Stimulated activated CD4-positive, alpha-beta T cell treated with anti-CD3 and anti-CD28 coated beads, Interleukin-1b, Interleukin-23, amount 100 ng/mL, for 48 hours (primary cell): ENCODE results near the gene ASTN2.

Source experiments
- DNase-seq: peaks from one replicate; pipeline ENCODE4 v3.0.0-alpha.2; 2020

ASTN2 gene

DNA sequence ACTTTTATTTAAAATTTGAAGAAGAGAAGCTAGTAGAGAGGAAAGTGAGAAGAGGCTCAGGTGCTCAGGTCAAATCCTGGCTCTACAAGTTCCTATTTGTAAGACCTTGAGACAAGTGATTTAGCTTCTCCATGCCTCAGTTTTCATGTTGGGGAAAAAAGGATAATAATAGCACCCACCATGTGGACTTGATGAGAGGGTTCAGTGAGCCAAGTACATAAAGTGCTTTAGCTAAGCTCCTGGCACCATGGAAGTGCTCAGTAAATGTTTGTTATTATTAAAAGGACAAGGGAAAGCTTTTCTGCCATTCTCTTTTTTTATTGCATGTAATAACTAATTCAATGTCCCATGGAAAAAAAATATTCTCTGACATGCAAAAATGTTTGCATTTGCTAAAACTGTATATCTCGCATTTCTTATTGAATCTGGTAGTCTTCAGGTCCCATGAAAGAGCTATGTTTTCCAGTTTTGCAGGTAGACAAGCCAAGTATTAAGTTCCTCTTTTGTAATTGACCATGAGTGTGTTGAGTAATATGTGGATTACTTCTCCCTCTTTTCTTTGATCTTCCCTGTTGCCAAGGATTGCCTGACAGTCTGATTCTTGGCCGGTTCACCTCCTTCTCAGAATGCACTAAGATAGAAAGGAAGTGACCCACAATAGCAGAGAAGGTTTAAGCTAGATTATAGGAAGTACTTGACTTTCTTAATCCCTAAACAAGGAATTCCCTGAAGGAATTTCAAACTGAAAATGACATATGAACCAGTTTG lies 773.4 kb downstream of the ASTN2 start:
- no peak for DNase-seq

DNA sequence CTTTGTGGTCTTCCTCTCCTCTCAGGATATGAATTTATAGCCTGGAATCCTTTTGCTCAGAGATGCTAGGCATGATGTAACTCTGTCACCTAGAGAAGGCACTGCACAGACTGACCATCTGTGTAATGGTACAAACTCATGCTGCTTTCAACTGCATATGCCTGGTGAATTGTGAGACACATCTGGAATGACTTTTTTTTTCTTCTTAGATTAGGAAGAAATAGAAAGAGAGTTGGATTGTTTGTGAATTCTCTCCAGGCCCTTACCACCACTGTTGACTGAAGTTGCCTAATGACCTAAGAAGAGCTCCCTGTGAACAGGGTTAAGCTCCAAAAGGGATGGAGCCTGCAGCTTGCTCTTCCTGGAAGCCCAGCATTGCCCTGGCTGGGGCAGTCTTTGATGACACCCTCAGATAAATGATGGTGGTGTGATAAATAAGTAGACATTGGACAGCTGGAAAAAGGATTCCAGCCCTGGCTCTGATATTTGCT lies 775.6 kb downstream of the ASTN2 start:
- DNase-seq, result no peak

DNA sequence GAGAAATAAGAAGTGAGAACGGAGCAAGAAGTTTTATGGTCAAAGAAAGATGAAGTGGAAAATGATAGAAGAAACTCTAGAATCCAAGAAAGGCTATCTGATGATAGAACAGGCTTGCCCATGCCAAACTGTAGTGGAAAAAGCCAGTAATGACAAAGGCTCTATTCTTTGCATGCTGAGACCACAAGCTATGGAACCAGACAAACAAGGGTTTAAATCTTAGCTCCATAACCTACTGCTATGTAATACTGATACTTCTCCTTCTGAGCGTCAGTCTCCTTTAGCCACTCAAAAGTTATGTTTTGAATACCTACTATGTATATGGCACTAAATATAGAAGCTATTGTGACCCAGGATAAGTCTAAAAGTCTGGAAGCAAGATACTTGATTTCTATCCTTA lies 778.9 kb downstream of the ASTN2 start:
- no peak for DNase-seq

DNA sequence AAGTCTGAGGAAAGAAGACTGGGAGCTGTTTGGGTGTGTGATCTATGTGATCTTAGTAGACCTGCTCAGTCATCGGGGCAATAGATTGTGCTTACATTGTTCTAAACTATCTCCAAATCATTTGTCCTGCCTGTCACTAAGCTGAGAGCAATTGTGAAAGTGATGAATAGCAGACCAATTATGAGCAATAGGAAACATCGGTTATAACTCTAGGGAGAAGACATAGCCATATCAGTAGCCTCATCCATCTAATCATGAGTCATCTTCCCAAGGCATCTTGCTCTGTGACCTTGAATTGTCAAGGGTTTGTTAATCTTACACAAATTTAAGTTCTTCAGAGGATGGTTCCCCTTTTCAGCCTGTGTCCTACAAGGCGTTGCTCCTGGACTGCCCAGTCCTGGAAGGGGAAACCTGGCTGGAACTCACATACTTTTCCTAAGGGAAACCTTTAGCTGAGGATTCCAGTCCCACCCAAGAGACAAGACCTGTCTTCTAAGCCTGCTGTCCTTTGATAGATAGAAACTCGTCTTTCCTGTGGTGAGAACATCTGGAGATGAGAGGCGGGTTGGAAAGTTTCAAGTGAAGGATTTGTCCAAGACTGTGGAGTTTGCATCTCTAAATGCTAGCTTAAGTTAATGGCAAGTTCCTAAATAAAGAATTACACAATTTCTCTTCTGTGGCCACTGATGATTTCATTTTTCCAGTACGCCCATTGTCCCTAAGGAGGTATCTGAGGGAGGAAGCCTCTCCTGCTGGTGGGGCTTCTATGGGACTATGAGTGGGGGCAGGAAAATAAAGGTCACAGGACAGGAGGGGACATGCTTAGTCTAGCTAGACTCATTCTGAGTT lies 781.6 kb downstream of the ASTN2 start:
- DNase-seq, result no peak

DNA sequence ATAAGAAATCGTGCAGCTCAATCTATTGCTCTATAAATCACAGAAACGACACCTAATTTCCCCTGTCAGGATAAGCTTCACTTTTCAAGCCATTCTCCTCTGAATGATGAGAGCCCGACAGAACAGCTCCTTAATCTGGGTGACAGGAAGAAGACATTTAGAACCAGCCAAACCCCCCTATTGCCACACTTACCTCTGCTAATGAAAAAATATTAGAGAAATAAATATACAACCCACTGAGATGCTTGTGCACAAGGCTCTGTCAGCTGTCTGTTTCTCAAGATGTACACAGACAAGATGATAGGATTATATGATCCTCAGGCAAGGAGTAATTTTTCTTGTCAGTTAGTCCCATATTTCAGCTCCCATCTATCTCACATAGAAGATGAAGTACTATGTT lies 785.2 kb downstream of the ASTN2 start:
- no peak for DNase-seq

DNA sequence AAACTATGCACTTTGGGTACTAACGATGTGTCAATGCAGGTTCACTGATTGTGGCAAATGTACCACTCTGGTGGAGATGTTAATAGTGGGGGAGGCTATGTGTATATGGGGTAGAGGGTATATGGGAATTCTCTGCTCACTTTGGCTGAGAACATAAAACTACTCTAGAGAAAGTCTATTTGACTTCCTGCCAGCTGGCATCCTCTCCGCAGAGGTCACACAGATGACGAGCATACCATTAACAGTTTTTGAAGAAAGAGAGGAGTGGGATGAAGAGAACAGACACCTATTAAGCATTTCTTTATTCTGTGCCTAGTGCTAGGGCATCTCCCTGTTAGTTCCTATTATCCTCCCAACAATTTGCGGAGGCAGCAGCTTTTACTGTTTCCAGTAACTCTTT lies 786.1 kb downstream of the ASTN2 start:
- DNase-seq, result no peak

DNA sequence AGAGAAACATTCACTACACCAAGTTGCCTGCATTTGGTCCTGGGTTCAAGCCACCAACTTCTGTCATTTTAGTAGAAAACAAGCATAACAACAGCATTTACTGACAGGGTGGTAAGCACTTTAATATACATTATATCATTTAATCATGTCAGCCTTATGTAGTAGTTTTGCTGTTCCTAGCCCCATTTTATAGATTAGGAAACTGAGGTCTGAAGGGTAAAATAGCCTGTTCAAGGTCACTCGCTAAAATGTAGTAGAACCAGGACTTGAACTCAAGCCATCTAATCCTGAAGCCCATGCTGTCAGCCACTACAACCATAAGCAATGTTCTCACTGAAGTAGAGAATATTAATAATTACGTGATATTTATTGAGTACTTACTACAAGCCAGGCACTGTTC lies 787.4 kb downstream of the ASTN2 start:
- DNase-seq, result no peak

DNA sequence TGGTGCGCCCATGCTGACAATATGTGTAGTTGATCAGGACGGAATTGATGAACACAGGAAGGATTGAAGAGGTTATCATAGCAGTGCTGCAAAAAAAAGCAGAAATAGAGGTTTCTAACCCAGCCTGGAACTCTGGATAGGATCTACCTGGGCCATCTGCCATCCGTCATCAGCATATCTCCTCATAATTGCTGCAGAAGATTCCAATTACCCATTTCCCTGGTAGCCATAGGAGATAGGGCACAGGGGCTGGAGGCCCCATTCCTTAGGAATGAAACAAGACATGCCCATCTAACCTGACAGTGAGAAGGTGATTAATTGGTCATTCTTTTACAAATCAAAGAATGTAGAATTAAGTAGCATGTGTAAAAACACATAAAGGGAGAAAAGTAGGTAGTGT lies 788.1 kb downstream of the ASTN2 start:
- DNase-seq, result no peak

DNA sequence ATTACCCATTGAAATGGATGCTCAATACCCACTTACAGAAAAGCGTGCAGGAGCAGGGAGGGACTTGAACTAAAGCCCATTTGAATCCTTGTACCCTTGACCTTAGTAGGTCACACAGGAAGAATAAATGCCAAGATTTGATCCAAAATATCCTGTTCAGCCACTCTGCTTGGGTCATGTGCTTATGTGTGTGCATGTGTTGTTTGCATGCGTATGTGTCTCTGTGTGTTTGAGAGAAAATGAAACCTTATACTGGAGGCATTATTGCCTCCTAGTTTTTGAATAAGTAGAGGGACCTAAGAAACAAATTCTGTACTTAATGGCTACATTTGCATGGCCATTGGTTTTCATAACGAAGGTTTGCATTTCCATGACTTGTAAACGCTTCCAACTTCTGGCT lies 791.1 kb downstream of the ASTN2 start:
- DNase-seq, result no peak

DNA sequence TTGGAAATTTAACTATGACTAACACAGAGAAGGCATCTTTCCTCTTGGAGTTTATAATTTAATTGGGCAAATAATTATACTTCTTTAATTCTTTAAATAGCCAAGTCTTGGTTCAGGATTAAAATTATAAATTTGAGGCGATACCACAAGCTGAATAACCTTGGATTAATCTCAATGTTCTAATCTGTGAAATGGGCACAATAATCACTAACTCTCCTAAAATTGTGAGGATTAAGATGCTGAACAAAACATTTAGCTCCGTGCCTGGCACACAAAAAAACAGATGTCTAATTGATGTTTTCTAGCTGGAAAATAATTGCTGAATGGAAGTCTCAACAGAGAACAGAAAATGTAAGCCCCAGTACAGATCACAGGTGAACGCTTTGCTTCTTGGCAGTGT lies 797.5 kb downstream of the ASTN2 start:
- DNase-seq, result no peak

DNA sequence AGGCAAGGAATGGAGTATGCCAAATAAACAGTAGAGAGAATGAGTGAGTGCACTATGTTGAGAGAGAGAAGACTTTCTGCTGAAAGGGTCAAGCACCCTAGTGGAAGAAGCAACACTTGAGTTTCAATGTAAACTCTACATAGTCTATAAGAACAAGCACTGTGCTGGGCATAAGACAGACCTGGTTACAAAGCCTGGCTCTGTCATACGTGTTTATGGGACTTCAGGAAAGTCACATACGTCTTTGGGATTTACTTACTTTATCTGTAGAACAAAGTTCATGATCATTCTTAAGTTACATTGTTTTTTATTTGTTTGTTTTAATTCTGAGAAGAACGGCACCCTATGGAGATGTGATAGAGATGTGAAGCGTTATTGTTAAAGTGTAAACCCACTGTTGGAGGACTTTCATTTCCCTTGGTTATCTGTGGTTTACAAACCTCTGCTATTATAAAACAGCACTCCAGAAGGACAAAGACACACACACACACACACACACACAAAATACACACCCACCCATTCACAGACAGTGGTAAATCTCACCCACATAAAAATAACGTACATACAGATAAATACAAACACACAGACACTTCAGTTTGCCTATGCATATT lies 798.4 kb downstream of the ASTN2 start:
- DNase-seq, result no peak

DNA sequence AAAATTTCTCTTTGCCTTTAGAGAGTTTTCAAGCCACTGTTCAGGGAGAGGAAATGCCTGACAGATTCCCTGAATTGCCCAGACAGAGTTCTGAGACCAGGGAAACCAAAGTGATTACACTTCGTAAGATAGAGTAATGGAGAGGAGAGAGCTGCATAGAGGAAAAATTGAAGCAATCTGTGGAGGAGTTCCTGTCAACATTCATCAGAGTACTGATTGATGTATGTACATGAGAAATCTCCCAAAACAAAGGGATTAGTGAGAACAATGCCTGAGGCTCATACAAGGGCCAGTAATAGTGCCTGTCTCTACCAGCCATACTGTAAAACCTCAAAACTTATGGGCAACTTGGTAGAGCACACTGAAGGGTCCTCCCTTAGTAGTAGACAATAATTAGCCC lies 806.8 kb downstream of the ASTN2 start:
- no peak for DNase-seq

DNA sequence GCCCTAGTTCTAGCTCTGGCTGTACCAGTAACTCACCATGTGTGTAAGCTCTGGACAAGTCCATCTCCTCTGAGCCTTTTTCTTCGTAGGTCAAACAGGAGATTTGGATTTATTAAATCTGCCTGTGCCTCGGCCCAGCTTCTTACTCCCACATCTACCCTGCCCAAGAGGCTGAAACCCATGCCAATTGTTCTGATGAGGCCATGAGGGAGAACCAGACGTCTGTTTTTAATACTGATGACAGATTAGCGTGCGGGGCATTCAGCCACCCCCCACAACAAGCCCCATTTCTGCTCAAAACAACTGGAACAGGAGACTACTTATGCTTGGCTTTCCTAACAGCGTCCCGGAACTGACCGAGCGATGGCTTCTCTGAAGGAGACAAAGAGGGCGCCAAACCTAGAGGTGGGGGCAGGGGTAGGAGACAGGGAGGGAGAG lies 808.9 kb downstream of the ASTN2 start:
- DNase-seq, result no peak

DNA sequence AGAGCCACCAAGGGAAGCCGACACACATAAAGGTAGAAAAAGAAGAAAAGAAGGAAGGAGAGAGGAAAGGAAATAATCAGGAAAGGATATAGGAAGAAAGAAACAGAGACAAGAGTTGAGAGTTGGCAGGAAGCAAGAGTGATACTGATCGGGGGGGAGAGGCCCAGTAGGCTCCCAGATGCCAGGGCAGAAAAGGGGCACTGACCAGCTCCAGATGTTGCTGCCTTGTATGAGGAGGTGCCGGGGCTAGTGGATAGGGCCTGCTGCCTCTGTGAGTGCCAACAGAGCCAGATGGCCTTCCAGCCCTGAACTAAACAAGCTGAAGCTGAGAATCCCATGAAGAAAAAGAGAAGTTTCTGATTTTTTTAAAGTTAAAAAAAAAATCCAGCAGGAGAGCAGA lies 809.8 kb downstream of the ASTN2 start:
- no peak for DNase-seq

DNA sequence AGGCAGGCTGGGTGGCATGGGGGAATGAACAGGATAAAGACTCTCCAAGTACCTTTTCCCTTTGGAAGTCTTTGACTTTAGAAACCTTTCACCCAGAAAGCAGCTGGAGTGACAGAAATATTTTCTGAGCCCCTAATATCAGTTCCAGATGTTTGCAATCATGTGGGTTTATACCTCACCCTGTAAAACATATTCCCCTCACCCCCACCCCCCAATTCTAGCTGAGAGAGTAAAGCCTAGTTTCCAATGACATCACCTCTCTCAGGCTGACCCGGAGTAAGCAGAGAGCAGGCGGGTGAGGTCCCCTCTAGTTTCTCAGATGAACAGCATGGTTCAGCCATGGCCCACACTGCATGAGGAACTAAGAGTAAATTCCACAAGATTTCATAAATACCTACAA lies 810.6 kb downstream of the ASTN2 start:
- no peak for DNase-seq

DNA sequence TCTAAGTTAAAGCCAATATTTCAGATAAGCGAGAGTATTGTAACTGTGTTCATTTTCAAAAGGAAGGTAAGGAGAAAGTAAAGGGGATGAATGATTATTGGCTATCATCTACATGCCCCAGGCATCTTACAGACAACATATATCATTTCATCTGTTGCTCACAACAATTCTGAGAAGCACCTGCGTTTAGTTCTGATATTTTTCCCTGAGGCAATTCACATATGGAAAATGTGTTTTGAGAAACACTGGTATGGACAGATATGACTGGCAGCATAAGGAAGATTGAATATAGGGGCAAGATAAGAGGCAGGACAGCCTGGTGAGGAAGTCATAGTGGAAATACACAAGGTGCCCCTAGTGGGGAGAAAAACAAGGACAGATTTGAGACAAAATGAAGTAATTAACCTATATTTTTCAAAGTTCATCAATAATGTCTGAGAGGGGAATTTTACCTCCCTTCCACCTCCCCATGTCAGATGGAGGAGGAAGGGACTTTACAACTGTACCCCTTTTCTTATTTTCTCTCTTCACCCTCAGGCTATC lies 815.4 kb downstream of the ASTN2 start:
- DNase-seq, result no peak

DNA sequence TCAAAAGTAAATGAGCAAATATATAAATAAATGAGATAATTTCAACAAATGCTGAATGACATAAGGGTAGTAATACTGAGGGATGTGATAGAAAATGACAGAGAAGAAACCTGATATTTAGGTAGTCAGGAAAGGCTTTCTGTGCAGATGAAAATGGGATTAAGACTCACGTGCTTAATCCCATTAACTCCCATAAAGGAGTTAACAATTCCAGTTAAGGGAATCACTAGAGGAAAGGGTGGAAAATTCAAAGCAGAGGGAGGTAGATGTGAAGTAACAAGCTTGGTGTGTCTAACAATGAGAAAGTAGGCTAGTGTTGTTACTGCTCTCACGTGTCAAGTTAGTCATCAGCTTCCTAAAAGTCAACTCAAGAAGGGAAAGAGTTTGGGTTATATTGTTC lies 818.2 kb downstream of the ASTN2 start:
- DNase-seq, result no peak

DNA sequence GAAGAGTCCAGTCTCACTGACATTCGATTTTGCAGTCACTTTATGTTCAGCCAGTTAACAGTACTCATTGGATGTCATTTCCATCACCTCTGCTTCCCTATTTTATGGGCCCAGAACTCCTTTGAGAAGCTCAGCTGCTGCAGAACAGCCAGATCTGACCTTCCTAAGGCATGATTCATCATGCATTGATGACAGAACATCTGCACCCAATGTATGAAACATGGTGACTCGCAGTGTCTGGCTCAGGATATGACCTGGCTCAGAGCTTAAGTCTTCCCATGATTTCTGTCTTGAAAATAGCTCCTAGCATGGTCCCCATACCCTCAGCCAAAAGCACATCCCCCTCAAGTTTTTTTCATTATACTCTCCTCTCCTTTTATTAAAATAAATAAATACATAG lies 820.3 kb downstream of the ASTN2 start:
- DNase-seq, result no peak

DNA sequence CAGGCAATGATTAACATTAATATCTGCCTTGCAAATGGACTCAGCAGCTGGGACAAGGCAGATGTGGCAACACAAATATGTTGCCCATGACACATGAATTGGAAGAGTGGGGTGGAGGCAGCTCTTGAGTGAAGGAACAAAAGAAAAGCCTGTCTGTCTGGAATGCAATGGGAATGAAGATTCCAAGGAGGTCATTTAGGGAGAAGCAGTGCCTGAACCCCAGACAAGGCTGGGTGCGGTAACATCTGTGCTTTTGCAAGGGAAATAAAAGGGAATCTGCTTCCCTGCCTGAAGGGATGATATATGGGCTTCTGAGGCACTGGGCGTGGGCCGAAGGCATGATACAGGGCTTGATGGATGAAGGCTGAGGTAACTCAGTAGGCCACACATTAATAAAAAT lies 821.9 kb downstream of the ASTN2 start:
- DNase-seq, result no peak

DNA sequence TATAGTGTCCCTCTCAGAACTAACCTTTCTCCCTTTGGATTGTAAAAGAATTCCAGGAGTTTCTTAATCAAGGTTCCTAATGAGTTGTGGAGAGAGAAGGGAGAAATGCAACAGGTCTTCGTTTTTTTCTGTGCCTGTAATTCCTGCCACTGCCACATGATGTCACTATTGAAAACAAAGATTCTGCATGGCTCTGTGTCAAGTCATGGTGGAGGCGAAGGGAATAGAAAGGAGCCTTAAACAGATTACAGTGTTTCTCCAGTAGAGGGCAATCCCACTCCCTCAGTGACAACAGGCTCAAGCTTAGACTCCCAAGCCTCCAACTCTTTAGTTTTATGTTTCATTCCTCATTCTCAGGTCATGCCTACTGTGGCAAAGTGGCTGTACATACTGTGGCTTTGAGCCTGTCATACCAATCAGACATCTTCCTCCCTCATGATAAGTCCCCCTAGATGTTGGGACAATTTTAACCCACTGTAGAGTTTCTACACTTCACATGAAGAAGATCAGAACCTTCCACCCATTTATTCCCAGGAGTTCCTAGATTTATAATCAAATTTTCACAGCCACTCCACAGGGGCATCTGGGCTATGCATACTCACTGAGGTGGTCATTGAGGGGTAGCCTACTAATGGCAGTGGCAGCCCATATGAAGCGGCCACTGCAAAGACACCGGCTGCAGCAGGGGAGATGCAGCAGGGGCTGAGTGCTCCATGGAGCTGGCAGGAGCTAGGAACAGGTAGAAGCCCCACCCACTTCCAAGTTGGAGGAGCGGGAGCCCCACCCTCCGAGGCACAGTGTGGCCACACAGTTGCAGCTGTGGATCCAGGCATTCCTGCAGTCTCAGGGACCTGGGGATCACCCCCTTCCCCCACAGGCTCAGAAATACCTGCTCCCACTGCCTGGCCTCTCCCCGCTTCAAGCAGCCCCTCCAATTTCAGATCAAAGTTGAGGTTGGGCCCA lies 825.2 kb downstream of the ASTN2 start:
- DNase-seq, result peak; percentile 11

DNA sequence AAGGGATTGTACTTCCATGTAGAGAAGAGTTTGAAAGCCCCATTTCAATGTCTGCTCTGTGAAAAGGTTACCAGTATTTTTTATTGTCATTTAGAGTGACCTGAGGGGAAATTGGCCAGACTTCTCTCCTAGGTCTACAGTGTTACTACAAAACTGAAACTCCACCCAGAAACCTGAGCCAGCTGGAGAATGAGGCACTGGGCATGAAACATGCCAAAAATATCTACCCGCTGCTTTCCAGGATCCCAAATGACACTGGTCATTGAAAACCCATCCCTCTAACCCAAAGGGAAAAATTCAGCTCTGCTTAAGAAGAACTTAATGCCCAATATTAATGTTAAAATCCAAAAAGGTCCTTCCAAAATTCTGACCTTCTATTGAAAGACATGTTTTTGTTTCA lies 826.9 kb downstream of the ASTN2 start:
- DNase-seq, result no peak

DNA sequence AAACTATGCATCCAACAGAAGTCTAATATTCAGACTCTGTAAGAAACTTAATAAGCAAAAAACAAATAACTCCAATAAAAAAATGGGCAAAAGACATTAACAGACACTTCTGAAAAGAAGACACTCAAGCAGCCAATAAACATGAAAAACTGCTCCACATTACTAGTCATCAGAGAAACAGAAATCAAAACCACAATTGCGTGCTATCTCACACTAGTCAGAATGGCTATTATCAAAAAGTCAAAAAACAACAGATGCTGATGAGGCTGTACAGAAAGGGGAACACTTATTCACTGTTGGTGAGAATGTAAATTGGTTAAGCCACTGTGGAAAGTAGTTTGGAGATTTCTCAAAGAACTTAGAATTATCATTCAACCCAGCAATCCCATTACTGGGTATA lies 829.0 kb downstream of the ASTN2 start:
- no peak for DNase-seq
